Activated CD4-positive, alpha-beta T cell treated with anti-CD3 and anti-CD28 coated beads for 24 hours (primary cell): Measurements from ENCODE around the gene DDR2.
"Not testable (repeated sequence)": the region's sequence is repeated elsewhere in the genome, so short reads cannot be mapped to it uniquely, and the experiment has no call there.

Source experiments
- DNase-seq, 2 donors: peaks; one replicate each; pipeline ENCODE4 v3.0.0-alpha.2; 2020; ENCODE audit warnings: low read depth in 2 of 2

The DDR2 gene

DNA sequence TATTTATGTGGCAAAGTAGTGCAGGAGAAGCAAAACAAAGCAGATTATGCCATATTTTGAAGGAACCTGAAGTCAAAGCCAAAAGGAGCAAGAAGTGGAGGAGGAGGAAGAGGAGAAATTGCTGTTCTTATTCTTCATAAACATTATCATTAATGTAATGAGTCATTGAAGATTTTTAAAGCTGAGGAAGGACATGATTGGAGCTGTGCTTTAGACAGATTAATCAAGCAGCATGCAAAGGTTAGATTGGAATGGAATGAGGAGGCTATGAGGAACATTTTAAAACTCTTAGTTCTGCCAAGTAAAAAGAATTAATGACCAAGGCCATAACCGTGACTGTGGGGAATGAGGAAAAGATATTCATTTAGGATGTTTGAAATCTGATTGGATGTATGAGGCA lies 125.2 kb downstream of the DDR2 start:
- DNase-seq = no peak

DNA sequence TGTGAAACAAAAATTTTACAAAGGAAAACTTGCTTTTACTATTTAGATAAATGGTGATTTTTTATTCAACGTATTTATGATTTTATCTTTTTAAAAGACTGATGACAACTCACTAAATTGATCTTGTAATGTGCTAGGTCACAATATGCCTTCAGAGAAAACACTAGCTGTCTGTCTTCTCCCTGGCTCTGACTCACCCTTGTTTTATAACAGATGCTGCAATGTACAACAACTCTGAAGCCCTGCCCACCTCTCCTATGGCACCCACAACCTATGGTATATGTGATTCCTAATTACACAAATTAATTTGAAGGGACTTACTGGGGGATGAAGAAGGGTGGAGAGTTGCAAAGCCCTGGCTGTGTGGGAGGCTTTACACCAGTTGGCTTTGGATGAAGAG lies 133.5 kb downstream of the DDR2 start:
- no peak for DNase-seq

DNA sequence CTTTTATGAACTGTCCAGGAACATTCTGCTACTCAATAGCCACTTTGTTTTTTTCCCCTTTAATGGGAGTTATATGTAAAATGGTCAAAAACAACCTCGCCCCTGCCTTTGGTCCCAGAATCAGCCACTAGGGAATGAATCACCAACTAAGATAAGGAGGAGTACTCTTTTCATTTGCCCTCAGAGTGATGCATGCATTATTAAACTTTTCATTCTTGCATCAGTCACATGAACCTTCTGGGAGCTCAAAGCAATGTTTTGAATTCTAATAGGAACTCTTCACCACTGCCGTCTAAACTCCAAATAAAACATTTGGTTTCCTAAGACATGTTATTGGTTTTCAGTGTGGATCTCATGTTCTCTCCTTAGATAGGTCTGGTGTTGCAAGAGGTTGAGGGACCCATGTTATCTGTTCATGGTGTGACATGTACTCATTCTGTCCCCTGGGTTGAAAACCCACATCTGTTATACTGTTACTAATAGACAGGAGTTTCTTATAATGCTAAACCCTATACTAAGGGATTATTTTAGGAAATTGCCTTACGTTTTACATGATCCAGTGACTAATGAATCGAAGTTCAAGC lies 140.4 kb downstream of the DDR2 start:
- no peak for DNase-seq

GRCh38 chr1:162774007-162774406 lies 141.7 kb downstream of the DDR2 start:
- DNase-seq = no peak

- DNase-seq = no peak
Measured at GRCh38 chr1:162779043-162779442, 146.8 kb downstream of the DDR2 start.

- no peak for DNase-seq
Measured at GRCh38 chr1:162782671-162783070, 150.4 kb downstream of the DDR2 start.

DNA sequence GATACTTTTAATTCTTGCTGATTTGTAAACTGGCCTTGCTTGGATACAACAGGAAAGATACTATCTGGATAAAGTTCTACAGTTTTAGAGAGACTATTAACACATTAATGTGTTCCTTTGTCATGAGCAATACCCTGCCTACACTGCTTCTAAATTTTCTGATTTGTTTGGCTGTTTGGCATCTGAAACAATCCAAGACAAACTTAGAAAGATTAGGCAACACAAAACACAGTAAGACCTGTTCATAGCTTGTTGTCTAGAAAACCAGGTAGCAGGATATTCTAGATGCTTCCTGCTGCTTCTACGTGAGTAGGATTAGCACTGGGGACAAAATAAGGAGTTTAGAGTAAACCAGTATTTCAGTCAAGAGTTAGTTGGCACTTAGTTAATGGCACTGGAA lies 152.7 kb downstream of the DDR2 start:
- DNase-seq = not testable (repeated sequence)

DNA sequence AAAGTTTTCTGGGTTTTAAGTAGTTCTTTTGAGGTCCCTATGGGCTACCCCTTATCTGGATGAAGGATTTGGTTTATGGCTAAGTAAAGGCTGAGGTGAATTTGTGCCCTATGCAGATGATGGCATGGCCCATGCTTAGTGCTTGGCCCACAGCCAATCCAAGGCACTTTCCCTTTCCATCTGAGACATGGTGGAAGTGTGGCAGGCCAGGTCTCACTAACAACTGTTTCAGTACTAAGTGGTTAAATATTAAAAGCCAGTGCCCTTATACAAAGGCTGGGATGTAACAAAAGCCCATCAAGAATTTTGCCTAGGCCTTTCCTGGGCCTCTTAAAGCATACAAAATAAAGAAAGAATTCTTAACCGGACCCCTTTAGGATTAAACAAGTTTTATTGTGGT lies 156.5 kb downstream of the DDR2 start:
- DNase-seq = not testable (repeated sequence)

- peak; percentile 45 for DNase-seq
Measured at GRCh38 chr1:162790303-162790984, 158.2 kb downstream of the DDR2 start, which contains the start of gene HSD17B7. Gene HSD17B7, plus strand, starts transcription at chr1:162790702. Its CDS starts 99 bp downstream, at chr1:162790801.

DNA sequence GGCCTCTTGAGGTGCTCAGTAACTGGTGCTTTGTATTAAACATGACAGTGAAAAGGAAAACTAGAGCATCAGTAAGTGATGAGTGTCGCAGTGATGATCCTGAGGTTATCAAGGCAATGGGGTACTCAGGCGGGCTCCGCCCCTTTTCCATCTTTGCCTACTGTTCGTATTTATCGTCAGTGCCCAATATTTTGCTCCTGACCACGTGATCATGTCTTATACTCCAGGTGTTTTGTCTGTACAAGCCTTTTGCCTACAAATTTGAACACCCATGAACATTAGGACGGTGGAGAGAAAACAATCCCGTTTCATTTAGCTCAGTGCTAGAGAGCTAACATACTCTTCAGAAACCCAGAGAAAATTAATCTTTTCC lies 158.7 kb downstream of the DDR2 start:
- not testable (repeated sequence) for DNase-seq

DNA sequence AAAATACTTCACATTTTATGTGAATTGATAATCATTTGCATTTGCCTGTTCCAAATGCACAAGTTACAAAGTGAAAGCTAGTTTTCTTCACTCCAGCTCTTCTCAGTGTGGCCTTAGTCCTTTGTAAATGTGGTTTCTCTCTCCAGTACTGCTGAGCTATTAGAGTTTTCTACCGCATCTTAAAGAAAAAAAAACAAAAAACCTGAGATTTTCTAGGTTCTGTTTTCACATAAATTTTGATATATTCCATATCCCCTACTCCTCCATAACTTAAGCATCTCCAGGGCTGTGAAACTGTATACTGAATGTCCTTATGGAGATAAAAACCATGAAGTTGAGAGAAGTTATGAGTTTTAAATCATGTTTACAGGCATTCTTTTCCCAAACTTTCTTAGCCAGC lies 162.0 kb downstream of the DDR2 start:
- not testable (repeated sequence) for DNase-seq

GRCh38 chr1:162796617-162797279 lies 164.5 kb downstream of the DDR2 start:
- not testable (repeated sequence) for DNase-seq

DNA sequence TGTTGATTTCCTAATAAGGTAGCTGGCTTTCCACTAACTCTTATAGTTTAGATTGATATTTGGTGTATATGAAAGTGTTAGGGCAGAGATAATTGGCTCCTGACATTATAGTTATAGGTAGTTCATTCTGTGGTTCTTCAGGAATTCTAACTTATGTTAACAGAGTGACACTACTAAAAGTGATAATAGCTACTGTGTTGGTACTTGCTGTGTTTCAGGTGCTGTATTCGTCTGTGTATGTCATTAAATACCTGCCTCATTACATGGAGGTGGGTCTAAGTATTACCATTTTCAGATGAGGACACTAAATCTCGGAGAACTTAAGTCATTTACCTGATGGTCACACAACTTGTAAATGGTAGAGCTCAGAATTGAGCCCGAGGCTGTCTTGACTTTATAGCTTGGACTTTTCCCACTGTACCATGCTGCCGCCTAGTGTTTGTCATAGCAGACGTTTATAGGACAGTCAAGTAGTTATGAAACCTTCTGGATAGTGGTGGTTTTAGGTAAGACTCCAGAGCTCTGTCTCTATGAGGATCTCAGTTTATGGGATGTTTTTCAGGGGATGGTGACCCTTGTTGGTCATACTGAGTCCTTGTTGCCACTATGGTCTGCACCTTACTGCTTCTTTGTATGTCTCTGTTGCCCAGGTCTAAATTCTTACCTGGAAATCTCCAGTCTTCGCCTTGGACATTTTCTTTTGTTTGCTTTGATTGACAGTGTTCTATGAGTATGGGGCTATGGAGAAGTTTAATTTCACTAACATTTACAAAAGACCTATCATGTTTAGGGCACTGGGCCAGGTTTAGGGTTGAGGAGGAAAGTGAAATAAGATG lies 167.9 kb downstream of the DDR2 start:
- DNase-seq = not testable (repeated sequence)

DNA sequence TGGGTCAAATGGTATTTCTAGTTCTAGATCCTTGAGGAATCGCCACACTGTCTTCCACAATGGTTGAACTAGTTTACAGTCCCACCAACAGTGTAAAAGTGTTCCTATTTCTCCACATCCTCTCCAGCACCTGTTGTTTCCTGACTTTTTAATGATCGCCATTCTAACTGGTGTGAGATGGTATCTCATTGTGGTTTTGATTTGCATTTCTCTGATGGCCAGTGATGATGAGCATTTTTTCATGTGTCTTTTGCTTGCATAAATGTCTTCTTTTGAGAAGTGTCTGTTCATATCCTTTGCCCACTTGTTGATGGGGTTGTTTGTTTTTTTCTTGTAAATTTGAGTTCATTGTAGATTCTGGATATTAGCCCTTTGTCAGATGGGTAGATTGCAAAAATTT lies 175.2 kb downstream of the DDR2 start:
- not testable (repeated sequence) for DNase-seq

DNA sequence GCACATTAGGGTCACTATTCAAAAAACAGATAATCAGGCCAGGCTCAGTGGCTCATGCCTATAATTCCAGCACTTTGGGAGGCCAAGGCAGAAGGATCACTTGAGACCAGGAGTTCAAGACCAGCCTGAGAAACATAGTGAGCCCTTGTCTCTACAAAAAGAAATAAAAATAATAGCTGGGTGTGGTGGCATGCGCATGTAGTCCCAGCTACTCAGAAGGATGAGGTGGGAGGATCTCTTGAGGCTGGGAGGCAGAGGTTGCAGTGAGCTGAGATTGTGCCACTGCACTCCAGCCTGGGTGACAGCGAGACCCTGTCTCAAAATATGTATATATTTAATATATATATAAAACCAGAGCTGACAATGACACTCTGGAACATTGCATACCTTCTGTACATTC lies 180.1 kb downstream of the DDR2 start:
- DNase-seq = not testable (repeated sequence)

DNA sequence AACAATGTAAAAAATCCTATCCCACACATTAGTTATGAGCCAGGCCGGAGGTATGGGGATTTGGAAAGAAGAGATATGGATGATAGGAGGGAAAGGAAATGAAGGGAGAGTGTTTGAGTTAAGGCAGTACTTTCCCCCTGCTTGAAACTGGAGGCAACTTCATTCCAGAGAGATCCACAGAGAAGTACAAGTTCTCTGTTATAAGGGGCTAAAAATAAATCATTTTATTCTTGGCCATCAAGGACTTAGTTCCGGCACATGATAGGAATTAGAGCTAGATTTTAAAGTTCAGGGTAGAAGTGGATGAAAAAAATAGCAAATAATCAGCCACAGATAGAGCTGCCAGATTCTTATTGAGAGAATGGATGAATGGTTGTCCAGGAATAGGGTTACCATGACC lies 185.9 kb downstream of the DDR2 start:
- not testable (repeated sequence) for DNase-seq

GRCh38 chr1:162818666-162819065 lies 186.4 kb downstream of the DDR2 start:
- DNase-seq = not testable (repeated sequence)

GRCh38 chr1:162822391-162823200 lies 190.3 kb downstream of the DDR2 start:
- no peak for DNase-seq

DNA sequence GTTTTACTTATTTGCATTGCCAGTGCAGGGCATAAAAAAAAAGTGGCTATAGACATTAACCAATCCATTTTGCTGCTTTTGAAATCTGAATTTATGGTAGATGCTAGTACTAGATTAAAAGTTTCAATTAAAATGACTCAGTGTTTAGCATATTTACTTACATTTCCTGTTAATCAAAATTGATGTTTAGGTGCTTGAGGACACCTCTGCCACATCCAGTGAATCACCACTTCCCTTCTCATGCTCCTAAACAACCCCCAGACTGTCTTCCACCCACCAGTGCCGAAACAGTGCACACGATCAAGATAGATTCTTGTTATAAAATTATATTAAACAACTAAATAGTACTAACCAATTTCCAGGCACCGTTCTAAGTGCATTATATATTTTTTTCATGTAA lies 191.0 kb downstream of the DDR2 start:
- no peak for DNase-seq

- DNase-seq = no peak
Measured at GRCh38 chr1:162823771-162824525, 191.7 kb downstream of the DDR2 start.

GRCh38 chr1:162829268-162829667 lies 197.0 kb downstream of the DDR2 start:
- no peak for DNase-seq
